Stimulated activated CD4-positive, alpha-beta T cell treated with anti-CD3 and anti-CD28 coated beads, TNF-alpha, amount 100 ng/mL, for 4 hours (primary cell): ENCODE measurements around the gene ARL5A.
"Not testable (repeated sequence)": the region's sequence is repeated elsewhere in the genome, so short reads cannot be mapped to it uniquely, and the experiment has no call there.

Experiments
- DNase-seq, 3 experiments: peaks; one replicate each; pipeline ENCODE4 v3.0.0-alpha.2; 2020; ENCODE audit warnings: low read depth in 3 of 3

ARL5A gene

GRCh38 chr2:151828143-151828889 is at the start of gene ARL5A:
TSS of gene ARL5A (minus strand) at chr2:151828421. CDS start at chr2:151828176, 245 bp downstream.
- peak; percentile 89 to 92 (median 89) for DNase-seq

GRCh38 chr2:151875631-151876030 is 47.4 kb upstream of the ARL5A start:
- not testable (repeated sequence) for DNase-seq

- DNase-seq, result no peak
Observed at GRCh38 chr2:151872463-151872862, 44.2 kb upstream of the ARL5A start.

- no peak for DNase-seq
Observed at GRCh38 chr2:151869291-151869690, 41.1 kb upstream of the ARL5A start.

GRCh38 chr2:151862700-151863099 is 34.5 kb upstream of the ARL5A start:
- DNase-seq, result no peak

- DNase-seq, result no peak
Observed at GRCh38 chr2:151861174-151861573, 33.0 kb upstream of the ARL5A start.

GRCh38 chr2:151860613-151861146 is 32.5 kb upstream of the ARL5A start:
- DNase-seq, result no peak

- no peak for DNase-seq
Observed at GRCh38 chr2:151860210-151860609, 32.0 kb upstream of the ARL5A start.

- no peak for DNase-seq
Observed at GRCh38 chr2:151857650-151858049, 29.4 kb upstream of the ARL5A start.

GRCh38 chr2:151855111-151855510 is 26.9 kb upstream of the ARL5A start:
- no peak for DNase-seq

GRCh38 chr2:151853070-151853758 is 25.0 kb upstream of the ARL5A start:
- DNase-seq, result no peak

GRCh38 chr2:151852260-151853069 is 24.2 kb upstream of the ARL5A start:
- DNase-seq, result no peak

GRCh38 chr2:151851761-151852160 is 23.5 kb upstream of the ARL5A start:
- DNase-seq, result no peak

GRCh38 chr2:151849413-151850010 is 21.3 kb upstream of the ARL5A start:
- DNase-seq, result no peak

GRCh38 chr2:151845884-151846283 is 17.7 kb upstream of the ARL5A start:
- no peak for DNase-seq

GRCh38 chr2:151845481-151845880 is 17.3 kb upstream of the ARL5A start:
- DNase-seq, result no peak

GRCh38 chr2:151844211-151844896 is 16.1 kb upstream of the ARL5A start:
- no peak for DNase-seq

GRCh38 chr2:151843691-151844061 is 15.5 kb upstream of the ARL5A start:
- no peak for DNase-seq

- no peak for DNase-seq
Observed at GRCh38 chr2:151842830-151843690, 14.8 kb upstream of the ARL5A start.

- no peak for DNase-seq
Observed at GRCh38 chr2:151841047-151841424, 12.8 kb upstream of the ARL5A start.
